ENCODE results near the gene HARS2.
"Not testable (repeated sequence)": the region's sequence is repeated elsewhere in the genome, so short reads cannot be mapped to it uniquely, and the experiment has no call there.

Gene HARS2, protein sequence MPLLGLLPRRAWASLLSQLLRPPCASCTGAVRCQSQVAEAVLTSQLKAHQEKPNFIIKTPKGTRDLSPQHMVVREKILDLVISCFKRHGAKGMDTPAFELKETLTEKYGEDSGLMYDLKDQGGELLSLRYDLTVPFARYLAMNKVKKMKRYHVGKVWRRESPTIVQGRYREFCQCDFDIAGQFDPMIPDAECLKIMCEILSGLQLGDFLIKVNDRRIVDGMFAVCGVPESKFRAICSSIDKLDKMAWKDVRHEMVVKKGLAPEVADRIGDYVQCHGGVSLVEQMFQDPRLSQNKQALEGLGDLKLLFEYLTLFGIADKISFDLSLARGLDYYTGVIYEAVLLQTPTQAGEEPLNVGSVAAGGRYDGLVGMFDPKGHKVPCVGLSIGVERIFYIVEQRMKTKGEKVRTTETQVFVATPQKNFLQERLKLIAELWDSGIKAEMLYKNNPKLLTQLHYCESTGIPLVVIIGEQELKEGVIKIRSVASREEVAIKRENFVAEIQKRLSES

DNA sequence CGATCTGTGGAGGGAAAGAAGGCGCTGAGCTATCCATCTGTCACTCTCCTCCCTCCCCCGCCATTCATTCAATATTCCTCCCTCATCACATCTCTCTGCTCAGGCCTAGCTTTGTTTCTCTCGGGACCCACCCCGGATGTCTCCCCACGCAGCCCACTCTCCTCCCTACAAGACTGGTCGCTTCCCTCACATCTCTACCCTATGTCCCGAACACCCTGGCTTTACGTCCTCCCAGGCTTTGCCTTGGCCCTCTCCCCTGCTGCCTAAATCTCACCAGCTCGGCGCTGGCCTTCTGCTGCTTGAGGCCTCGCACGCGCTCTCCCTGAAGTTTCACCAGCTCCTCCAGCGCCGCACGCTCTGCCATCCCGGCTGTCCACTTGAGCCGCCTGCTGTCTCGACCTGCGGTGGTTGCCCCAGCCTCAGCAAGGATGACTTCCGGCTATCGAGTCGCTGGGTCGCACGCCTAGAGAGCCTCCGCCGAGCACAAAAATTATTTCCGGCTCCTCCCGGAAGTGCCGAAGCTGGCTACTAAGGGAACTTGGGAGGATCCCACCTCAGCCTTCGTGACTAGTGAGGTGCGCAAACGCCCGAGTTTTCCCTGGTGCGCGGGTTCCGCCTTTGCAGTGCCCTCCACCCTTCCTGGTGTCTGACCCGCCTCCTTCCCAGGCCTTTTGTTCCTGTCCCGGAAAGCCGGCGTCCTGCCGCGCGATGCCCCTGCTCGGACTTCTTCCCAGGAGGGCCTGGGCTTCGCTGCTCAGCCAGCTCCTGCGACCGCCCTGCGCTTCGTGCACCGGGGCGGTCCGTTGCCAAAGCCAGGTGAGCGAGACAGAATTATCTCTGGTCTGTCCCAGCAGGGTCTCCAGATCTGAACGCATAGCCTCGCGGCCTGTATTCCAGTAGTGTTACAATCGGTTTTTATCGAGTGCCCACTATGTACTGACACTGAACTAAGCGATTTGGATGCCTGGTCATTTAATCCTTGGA, at the start of gene HARS2, which contains the start of gene HARS1:
Gene HARS2, plus strand, starts transcription at position 515 of the 984 bp plus-strand sequence. Its CDS starts 194 bp downstream, at position 709.
Gene HARS1, minus strand, starts transcription at position 430 of the 984 bp plus-strand sequence. Its CDS starts 66 bp downstream, at position 364.
- peak; percentile 86 for DNase-seq

DNA sequence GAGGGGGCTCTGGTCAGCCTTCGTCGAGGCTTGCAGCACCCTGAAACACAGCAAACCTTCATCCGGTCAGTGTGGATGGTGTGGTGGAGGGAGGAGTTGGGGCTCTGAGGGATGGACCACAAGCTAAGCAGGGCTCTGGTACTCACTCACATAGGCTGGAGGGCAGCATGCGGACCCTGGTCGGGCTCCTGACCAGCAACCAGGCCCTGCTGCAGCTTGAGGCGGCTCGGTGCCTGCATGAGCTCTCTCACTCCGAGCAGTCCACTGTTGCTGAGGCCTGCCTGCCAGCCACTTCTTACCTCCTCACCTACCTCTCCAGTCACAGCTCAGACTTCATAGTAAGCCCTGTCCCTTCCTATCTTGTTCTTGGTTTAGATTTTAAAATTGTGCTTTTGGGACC, 49.5 kb upstream of the HARS2 start:
- no peak for DNase-seq

DNA sequence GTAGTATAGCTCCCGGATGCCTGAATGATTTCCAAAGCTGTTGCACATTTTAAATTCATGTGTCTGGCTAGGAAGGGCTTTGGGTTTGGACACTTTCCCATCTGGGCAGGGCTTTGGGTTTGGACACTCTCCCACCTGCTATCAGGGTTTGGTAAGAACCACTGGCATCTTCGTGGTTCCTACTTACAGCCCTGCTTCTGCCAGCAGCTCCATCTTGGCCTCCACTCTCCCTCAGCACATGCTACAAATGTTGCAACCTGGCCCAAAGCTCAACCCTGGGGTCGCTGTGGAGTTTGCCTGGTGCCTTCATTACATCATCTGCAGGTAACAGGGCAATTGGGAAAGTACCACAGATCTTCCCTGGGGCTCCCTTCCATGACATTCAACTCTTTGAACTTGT, 48.5 kb upstream of the HARS2 start:
- no peak for DNase-seq

DNA sequence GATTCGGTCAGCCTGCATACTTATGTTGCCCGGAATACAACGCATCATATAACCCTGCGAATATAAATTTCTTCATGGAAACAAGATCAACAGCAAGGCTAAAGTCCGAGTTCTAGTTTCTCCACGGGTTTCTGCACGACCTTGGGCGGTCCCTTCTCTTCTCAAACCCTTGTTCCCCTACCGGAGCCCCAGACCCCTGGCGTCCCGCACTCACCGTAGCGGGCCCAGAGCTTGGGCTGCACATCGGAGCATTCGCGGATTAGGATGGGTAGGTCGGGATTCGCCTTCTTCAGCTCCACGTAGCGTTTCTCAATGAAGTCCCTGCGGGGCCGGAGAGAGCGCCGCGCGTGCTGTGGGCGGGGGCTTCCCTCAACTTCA, 44.2 kb upstream of the HARS2 start:
- DNase-seq, result no peak

DNA sequence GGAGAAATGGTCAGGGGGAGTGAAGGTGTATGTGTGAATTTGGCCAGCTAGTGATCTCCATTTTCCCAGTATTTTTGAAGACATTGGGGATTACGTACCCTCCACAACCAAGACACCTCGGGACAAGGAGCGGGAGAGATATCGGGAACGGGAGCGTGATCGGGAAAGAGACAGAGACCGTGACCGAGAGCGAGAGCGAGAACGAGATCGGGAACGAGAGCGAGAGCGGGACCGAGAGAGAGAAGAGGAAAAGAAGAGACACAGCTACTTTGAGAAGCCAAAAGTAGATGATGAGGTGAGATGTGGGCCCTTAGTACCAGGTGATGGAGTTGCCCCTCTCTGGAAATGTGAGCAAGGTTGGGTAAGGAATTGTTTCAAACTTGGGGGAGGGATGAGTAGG, 32.4 kb upstream of the HARS2 start:
- no peak for DNase-seq

DNA sequence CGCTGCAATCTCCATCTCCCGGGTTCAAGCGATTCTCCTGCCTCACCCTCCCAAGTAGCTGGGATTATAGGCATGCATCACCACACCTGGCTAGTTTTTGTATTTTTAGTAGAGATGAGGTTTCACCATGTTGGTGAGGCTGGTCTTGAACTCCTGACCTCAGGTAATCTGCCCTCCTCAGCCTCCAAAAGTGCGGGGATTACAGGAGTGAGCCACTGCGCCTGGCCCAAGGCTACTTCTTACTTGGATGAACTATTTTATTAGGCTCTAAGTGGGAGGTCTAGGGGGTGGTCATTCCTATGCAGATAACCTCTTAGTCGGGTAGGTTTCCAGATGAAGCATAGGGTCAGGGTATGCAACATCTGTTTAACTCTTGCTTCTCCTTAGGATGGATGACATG, 30.9 kb upstream of the HARS2 start:
- DNase-seq, result not testable (repeated sequence)

DNA sequence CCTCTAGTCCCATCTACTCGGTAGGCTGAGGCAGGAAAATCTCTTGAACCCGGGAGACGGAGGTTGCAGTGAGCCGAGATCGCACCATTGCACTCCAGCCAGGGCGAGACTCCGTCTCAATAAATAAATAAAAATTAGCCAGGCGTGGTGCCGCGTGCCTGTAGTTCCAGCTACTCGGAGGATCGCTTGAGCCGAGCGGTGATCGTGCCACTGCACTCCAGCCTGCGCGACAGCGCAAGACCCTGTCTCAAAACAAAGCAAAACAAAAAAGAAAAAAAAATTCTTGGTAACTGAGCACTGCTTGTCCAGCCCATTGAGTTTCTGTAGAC, 27.3 kb upstream of the HARS2 start:
- DNase-seq, result no peak

DNA sequence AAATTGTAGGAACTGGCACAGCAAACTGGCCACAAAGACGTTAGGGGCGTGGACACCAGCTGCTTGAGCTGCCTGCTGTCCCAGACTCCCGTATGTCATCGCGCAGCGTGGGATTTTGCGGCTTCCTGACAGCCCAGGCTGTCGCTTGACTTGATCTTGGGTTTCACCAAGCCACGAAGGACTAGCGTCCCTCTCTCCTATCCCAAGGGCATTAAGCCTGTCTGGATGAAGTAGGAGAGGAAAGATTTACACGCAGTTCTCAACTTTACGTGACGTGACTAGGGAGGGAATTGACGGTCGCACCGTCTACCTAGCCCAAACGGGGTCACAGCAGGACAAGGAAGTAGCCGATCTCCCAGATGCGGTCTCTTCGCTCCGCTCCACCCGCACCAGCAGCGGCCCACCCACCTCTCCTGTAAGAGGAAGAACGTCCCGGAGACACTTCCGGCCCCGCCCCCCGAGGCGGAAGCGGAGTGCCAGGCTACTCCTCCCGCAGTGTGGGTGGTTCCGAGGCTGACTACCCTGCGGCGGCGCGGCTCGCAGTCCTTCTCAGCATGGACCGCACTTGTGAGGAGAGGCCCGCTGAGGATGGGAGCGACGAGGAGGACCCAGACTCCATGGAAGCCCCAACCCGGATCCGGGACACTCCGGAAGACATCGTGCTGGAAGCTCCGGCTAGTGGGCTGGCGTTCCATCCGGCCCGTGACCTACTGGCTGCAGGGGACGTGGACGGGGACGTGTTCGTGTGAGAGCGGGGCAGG, 26.7 kb upstream of the HARS2 start, which contains the start of gene WDR55:
Gene WDR55, plus strand, starts transcription at position 546 of the 761 bp plus-strand sequence. Its CDS starts 9 bp downstream, at position 555.
- DNase-seq, result peak; percentile 97

DNA sequence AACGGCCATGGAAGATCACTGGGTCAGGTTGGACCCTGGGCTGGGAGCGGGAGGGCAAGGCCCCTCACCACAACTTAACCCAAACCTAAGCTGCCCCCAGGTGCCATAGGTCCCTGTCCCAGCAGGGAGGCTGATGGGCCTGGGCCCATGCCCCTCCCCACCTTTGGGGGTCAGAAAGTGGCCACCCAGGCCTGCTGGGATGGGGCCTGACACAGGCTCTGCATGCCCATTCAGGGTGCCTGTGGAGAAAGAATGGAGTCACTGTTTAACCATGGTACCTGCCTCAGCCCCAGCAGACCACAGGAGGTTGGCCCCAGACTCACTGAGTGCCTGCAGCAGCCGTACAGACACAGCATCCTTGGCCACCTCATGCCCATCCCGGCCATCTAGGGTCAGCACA, 20.2 kb upstream of the HARS2 start:
- DNase-seq, result not testable (repeated sequence)

DNA sequence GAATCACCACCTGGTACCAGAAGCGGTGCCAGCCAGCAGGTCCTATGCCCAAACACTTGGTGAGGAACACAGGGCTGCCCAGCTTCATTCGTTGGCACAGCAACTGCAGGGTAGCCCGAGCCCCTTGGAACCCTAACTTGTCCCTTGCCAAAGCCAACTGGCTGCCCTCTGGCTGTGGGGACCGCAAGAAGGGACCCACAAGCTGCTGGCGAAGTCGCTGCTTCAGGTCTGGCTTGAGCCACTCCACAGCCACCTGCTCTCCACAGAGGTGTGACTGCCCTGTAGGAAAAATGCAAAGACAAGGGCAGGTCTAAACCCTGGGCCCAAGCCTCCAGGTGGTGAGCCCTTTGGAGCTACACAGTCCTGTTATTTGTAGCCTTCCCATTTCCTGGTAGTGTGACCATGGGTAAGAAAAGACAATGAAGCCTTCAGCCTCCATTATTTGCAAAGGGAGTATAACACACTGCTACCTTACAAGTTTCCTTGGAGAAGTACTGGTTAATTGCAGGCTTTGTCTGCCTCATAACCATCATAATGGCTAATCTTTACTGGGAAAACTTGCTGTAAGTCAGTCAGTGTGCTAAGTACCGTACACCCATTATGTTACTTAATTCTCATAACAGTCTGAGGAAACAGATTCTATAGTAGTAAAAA, 19.7 kb upstream of the HARS2 start:
- no peak for DNase-seq

DNA sequence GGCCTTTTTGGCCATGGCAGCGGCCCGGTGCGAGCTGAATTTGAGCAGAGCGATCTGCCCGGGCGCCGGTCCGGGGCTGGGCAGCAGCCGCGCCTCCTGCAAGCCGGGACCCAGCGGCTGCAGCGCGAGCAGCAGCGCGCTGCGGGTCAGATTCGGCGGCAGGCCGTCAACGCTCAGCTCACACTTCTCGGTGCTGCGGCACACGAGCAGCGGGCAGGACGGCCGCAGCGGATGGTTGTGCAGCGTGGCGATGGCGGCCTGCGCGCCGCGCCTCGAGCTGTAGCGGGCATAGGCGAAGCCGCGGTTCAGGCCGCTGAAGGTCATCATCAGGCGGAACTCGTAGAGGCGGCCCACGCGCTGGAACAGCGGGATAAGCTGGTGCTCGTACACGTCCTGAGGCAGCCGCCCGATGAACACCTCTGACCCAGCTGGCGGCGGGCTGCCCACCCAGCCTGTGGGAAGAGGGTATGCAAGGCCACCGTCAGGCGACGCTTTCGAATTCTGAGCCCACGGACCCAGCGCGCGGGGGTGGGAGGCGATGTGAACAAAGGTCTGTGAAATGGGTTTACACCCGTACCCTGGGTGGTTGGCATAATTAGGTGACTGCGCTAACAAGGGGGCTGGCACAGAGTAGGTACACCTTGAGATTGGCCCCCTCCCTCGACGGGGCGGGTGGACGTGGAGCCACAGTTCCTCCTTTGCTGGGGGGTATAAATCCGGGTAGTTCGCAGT, 18.6 kb upstream of the HARS2 start:
- peak; percentile 19 for DNase-seq

DNA sequence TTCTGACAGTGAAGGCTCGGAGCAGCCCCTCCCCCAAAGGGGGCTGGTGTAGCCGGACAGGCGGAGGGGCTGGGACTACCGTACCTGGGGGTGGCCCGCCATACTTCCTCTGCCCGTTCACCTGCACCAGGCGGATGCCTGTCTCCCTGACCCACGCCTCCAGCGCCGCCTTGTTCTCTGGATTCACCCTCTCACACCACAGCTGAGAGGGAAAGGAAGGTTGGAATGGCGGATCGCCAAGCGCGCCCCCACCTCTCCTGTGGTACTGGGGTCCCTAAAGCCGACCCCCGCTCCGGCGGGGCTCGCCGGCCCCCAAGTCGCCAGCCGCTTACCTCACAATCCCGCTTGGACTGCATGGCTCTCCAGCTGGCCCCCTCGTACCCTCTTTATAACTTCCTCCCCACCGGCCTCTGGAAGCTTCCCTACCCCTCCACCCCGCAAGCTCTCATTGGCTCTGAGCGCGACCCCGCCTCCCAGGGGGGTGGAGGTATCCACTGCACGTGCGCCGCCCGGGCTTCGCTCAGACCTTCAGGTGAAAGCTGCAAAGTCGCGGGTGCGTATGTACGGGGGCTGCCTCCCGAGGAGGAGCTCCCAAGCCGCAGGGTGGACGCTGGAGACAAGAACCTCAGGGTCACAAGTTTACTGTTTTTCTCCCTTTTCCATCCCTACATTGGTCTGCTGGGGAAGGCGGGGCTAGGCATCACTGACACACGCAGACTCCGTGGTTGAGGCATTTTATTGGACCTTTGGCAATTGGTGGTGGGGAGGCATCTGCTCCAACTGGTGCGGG, 17.9 kb upstream of the HARS2 start, which contains the start of gene DND1:
Gene DND1, minus strand, starts transcription at position 390 of the 790 bp plus-strand sequence. Its CDS starts 34 bp downstream, at position 356.
- DNase-seq, result no peak

DNA sequence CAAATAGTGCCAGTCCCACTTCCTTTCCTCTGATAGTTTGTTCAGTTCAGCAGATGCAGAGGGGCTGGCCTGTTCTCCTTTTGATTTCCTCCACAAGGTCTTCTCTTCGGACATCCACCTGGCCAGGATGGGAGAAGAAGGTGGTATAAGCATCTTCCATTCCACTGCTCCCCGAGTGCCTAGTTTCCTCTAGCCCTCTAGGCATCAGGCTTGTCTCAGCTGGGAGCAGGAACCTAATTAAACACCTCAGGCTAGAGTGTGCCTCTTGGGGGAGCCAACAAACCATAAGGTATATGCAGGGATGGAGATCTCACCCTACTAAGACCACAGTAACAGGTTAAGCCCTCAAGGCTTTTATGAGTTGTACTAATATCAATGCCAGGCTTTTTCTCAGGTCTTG, 17.0 kb upstream of the HARS2 start:
- no peak for DNase-seq

DNA sequence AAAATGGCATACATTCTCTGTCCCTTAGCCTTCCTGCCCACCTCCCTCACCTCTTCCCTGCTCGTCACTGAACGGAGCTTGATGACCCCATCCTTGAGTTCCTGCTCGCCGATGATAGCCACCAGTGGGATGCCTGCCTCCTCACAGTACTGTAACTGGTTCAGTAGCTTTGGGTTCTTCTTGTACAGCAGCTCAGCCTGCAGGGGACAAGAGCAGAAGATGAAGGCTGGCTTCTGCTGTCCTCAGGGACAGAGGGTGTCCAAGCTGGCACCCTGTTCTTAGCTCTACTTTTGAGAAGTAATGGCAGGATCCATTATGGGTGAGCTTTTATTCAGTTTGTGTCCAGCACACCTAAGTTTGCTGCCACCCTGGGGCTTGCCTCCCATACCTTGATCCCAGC, 16.6 kb upstream of the HARS2 start:
- no peak for DNase-seq

DNA sequence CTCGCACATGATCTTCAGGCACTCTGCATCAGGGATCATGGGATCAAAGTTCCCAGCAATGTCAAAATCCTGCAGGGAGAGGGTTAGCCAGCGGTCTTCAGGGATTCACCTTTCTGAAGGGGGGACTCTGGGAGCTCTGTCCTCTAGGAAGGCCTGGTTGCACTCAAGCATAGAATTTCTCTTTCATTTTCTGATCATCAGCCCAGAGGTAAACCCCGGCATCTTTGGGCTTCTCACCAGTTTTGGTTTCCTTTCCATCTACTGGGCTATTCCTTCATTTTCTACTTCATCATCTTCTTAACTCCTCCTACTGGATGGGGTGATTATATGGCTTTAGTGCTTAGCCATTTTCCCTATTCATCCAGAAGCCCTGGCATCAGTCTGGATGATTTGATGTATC, 13.3 kb upstream of the HARS2 start:
- no peak for DNase-seq

DNA sequence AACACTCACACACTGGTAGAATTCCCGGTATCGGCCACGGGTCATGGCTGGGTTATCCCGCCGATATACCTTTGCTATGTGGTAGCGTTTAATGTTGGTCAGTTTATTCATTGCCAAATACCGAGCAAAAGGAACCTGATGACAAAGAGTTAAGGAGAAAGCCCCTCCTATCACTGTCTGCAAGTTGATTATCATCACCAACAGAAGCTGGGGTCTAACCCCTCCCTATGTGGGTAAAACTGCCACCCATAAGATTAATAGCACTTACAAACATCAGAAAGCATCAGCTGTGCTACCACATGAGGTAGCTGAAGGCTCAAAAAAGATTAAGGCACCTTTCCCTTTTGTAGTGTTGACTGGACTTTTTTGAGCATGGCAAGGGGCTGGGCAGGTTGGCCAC, 12.3 kb upstream of the HARS2 start:
- no peak for DNase-seq

DNA sequence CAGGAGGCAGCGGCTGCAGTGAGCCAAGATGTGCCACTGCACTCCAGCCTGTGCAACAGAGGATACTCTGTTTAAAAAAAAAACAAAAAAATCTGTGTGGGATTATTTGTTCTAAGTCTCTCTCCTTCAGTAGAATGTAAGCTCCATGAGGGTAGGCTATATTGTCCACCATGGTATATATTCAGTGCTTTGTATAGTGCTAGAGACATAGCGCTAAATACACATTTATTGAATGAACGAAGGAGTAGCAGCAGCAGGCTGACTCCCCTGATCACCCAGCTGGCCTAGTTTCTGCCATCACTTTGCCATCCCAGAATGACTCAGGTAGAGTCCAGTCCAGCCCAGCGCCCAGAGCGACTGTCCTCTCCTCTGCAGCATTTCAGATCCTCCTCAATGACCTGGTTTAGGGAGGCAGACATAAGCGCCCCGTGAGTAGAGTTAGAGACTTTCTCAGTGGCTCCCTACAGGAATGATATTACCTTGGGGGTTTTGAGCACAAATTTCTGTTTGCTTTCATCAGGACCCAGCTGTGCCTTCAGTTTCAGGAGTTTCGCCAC, 801 bp upstream of the HARS2 start:
- no peak for DNase-seq

DNA sequence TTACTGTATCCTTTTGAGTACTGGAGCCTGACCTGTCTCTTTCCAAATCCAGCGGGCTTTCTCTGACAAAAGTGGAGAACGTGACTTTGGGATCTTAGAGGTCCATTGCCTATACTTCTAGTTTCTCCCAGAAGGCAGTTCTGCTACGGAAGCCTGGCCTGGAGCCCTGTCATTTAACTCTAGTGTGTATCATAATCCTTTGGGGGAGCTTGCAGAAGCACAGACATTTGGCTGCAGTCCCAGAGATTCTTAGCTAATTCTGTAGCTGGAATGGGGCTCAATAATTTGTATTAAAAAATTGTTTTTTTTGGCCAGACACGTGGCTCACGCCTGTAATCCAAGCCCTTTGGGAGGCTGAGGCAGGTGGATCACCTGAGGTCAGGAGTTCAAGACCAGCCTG, 3.0 kb downstream of the HARS2 start:
- DNase-seq, result no peak

DNA sequence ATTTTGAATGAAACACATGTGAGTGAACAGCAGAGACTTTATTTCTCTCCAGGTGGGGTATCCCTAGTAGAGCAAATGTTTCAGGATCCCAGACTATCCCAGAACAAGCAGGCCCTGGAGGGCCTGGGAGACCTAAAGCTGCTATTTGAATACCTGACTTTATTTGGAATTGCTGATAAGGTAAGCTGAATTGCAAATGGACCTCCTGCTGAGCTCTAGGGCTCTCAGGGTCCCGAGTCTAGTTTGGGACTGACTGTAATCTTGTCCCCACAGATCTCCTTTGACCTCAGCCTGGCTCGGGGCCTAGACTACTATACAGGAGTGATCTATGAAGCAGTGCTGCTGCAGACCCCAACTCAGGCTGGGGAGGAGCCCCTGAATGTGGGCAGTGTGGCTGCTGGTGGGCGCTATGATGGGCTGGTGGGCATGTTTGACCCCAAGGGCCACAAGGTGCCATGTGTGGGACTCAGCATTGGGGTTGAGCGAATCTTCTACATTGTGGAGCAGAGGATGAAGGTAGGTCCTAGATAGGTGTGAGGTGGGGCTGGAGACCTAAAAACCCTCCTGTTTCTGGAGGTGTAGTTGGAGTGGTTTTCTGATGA, 5.7 kb downstream of the HARS2 start:
- no peak for DNase-seq
